ENCODE measurements around the gene LMF2. TPM values are rescaled to one million over a fixed set of nuclear protein-coding genes. Genes with fewer than 3 reads are reported as not detected.

LMF2 gene
- total RNA-seq, 1 experiment from 2014 or later = 56.9 TPM

- ATAC-seq (no peak), DNase-seq (ENCODE audit: low read depth, low spot score) (no peak)
- Histone ChIP-seq H4K20me1 (ENCODE audit: insufficient read depth) (no peaks in the 10 kb centered on the region), H3K9me3 (ENCODE audit: control insufficient read depth in 1 of 2, insufficient read depth in 1 of 2, low read depth in 1 of 2, low read length in 2 of 2) (no peaks in the 10 kb centered on the region), H3K27ac (ENCODE audit: low read depth, low read length) (no peak overlapping the region), H3K4me1 (ENCODE audit: control insufficient read depth in 1 of 2, insufficient read depth in 2 of 2, low read length in 2 of 2) (peaks cover 0 to 4% of the 10 kb centered on the region in 2 experiments; a peak in 2 of 4 replicates), H3K36me3 (ENCODE audit: control insufficient read depth in 1 of 2, insufficient read depth in 2 of 2, low read length in 2 of 2) (peaks cover 15 to 29% of the 10 kb centered on the region in 2 experiments; a peak in 3 of 4 replicates), H3K9ac (ENCODE audit: low read length) (no peak overlapping the region), H3K9me2 (ENCODE audit: insufficient read depth) (no peaks in the 10 kb centered on the region), H3K79me2 (ENCODE audit: insufficient read depth, low read length) (peaks cover 10% of the 10 kb centered on the region), H2AFZ (ENCODE audit: low read depth, low read length, poor library complexity, severe bottlenecking) (no peak overlapping the region), H3K27me3 (ENCODE audit: insufficient read depth, low read length) (no peaks in the 10 kb centered on the region), H3K4me3 (replicated peaks in 1 of 2; ENCODE audit: low read depth in 1 of 2, low read length in 2 of 2) (no peak overlapping the region), H3K4me2 (ENCODE audit: low read length) (no peak overlapping the region)
- intact Hi-C loops (cut with micrococcal nuclease) = no loop called here
- RAD21 ChIA-PET (ENCODE audit: low non-redundant PET in 1 of 2, low total read pairs in 2 of 2, uncharacterized antibody in 2 of 2, unreplicated experiment in 2 of 2) = no interaction called here
- CTCF ChIA-PET = no interaction called here
- TF ChIP-seq SRF (IDR thresholded peaks at IDR 0.05; ENCODE audit: low read depth) (no peak), ZBTB33 (IDR thresholded peaks at IDR 0.05; ENCODE audit: extremely low read depth, insufficient replicate concordance, low read length) (no peak), REST (IDR thresholded peaks at IDR 0.05; ENCODE audit: low read depth) (no peak), CBX3 (IDR thresholded peaks at IDR 0.05; ENCODE audit: low read depth) (no peak), POLR2AphosphoS5 (IDR thresholded peaks at IDR 0.05; ENCODE audit: low read depth, low read length) (no peak), ZNF274 (IDR thresholded peaks at IDR 0.05; ENCODE audit: low read depth, low read length) (no peak), EGR1 (IDR thresholded peaks at IDR 0.05; ENCODE audit: low read depth) (no peak), FOSL1 (IDR thresholded peaks at IDR 0.05; ENCODE audit: low read depth) (no peak), ATF3 (IDR thresholded peaks at IDR 0.05) (no peak), RAD21 (IDR thresholded peaks at IDR 0.05; ENCODE audit: low read depth) (no peak), EZH2 (IDR thresholded peaks at IDR 0.05) (no peak), POLR2A (IDR thresholded peaks at IDR 0.05; ENCODE audit: borderline replicate concordance, extremely low read depth, insufficient read depth, insufficient read length) (no peak), EZH2phosphoT487 (IDR thresholded peaks at IDR 0.05; ENCODE audit: borderline replicate concordance) (no peak), ZFX (IDR thresholded peaks at IDR 0.05) (no peak), TCF7L2 (IDR thresholded peaks at IDR 0.05; ENCODE audit: borderline replicate concordance, extremely low read depth, insufficient read depth, insufficient read length) (no peak), ELF1 (IDR thresholded peaks at IDR 0.05; ENCODE audit: borderline replicate concordance, low read depth) (no peak), MAX (IDR thresholded peaks at IDR 0.05) (no peak)
- POLR2A ChIA-PET = no interaction called here
- BruUV-seq (replicated peaks) = no TSS peak
Observed at GRCh38 chr22:50464451-50464850, 43.1 kb downstream of the LMF2 start.
